DMS79 (cell line): ENCODE results near the gene STX18.

ENCODE experiments used
- DNase-seq: peaks from one replicate; lab custom pipeline; 2025; lab: John Stamatoyannopoulos, UW

The STX18 gene

DNA sequence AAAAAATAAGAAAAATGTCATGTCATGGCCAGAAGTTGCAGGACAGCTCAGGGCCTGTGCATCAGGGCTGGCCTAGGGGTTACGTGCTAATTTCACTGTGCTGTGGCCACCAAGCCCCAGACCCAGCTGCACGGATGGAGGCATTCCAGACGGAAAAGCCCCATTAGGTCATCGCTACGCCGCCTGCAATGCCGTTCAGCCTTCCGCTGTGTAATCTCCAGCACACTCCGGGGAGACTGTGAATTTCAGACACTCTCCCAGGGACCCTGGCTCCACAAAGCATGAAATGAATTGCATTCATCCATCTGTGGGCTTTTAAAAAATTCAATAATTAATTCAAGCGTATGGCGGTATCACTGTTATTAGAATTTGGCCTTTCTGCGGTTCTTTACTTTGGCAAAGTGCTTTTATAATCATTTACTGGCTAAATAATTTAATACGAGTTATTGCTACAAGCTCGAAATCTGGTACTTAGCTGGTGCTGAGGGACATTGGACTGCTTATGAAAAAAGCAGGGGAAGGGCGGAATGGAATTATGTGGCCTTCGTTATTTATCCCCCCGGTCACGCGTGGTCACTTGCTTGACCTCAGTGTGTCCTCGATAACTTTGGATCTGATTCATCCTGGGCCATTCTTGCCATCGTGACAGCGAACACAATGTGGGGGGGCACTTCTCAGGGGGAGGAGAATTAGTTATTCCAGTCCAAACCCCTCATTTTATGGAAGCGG, 164.0 kb downstream of the STX18 start:
- no peak for DNase-seq

DNA sequence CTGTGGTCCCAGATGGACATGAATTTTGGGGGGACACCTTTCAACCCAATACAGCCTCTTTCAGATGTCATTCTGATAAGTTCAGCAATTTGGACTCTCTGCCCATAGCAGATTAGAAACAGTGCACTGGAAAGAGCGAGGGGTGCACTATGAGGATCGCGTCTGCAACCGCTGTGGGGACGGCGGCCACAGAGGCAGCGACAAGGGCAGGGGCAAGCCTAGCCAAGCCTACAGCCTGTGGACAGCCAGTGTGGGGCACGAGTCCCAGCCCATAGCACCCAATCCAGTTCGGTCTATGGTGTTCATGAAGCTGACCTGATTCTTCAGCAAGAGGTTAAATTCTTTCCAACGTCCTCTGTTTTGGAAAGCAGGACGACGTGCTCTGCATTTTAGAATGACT, 164.7 kb downstream of the STX18 start:
- no peak for DNase-seq

DNA sequence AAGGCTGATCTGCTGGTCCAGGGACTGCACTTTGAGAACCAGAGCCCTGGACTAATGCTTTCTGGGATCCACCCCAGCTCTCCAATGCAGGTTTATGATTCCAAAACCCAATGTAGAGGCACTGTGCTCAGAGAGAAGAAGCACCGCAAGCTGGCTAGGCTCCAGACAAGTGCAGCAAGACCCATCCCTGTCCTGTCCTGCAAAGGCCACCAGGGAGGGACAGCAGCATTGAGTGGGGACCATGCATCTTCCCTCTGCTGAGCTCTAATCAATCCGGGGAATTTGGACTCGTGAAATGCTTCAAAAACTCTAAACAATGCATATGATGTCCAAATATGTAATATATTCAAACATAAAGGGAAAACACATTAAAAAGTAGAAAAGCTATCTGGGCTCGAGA, 165.8 kb downstream of the STX18 start:
- DNase-seq: no peak

DNA sequence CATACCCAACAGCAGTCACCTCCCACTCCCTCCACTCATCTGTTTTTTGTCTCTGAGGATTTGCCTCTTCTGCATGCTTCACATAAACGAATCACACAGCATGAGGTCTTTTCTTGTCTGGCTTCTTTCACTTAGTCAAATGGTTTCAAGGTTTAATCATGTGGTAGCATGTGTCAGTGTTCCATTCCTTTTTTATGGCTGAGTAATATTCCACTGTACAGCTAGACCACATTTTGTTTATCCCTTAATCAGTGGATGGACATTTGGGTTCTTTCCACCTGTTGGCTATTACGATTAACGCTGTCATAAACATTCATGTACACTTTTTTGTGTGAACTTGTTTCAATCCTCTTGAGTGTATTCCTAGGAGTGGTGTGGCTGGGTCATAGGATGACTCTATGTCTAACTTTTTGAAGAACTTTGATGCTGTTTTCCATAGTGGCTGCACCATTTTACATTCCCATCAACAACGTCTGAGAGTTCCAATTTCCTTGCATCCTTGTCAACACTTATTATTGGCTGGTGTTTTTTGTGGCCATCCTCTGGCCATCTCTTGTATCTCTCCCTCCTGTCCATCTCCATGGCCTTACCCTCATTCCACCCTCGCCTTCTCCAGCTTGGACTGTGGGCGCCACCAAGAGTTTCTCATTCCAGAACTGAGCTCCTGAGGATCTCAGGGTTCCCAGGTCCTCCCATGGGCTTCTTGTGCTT, 167.3 kb downstream of the STX18 start:
- no peak for DNase-seq
